Endodermal cell (in vitro differentiated cells): ENCODE data around the gene ZMAT2. TPM values are rescaled to one million over a fixed set of nuclear protein-coding genes. Genes with fewer than 3 reads are reported as not detected.
A peak's percentile ranks its signal among the peaks of the same experiment; 100 is the strongest.
"Not testable (repeated sequence)": the region's sequence is repeated elsewhere in the genome, so short reads cannot be mapped to it uniquely, and the experiment has no call there.

ENCODE experiments used
- DNase-seq: peaks from one replicate; pipeline ENCODE4 v3.0.0-alpha.2; 2017
- H3K27ac ChIP-seq: 2 replicates; pipeline ENCODE4 v1.5.1; 2013; ENCODE audit warnings: mild to moderate bottlenecking, low read depth, low read length, moderate library complexity
- H3K27me3 ChIP-seq: 2 replicates; pipeline ENCODE4 v1.6.1; 2013; ENCODE audit warnings: mild to moderate bottlenecking, low read length, moderate library complexity; ENCODE audit not compliant: insufficient read depth, control insufficient read depth, poor library complexity, severe bottlenecking
- H3K36me3 ChIP-seq: 2 replicates; pipeline ENCODE4 v1.7.0; 2013; ENCODE audit warnings: mild to moderate bottlenecking, low read length, moderate library complexity; ENCODE audit not compliant: control insufficient read depth, insufficient read depth
- H3K4me1 ChIP-seq: one replicate; pipeline ENCODE4 v1.7.0; 2013; ENCODE audit warnings: low read length; ENCODE audit not compliant: control insufficient read depth, insufficient read depth
- H3K4me3 ChIP-seq: 2 replicates; pipeline ENCODE4 v1.5.1; 2013; ENCODE audit warnings: mild to moderate bottlenecking, low read length, moderate library complexity
- H3K9ac ChIP-seq: 2 replicates; pipeline ENCODE4 v1.6.1; 2013; ENCODE audit warnings: mild to moderate bottlenecking, low read length, moderate library complexity; ENCODE audit not compliant: poor library complexity, severe bottlenecking; ENCODE audit errors: extremely low read depth
- H3K9me3 ChIP-seq: 2 replicates; pipeline ENCODE4 v1.6.1; 2013; ENCODE audit warnings: mild to moderate bottlenecking, low read length, moderate library complexity; ENCODE audit not compliant: control insufficient read depth
- H3K27ac Mint-ChIP-seq: 2 replicates; pipeline ENCODE4 v1.8.0; 2020; ENCODE audit warnings: mixed read lengths
- H3K27me3 Mint-ChIP-seq: 2 replicates; pipeline ENCODE4 v1.8.0; 2021; ENCODE audit warnings: mild to moderate bottlenecking, mixed read lengths; ENCODE audit not compliant: insufficient read depth
- H3K36me3 Mint-ChIP-seq: 2 replicates; pipeline ENCODE4 v1.8.0; 2020; ENCODE audit warnings: low read depth, mixed read lengths
- H3K4me1 Mint-ChIP-seq: 2 replicates; pipeline ENCODE4 v1.8.0; 2020; ENCODE audit warnings: mixed read lengths
- H3K4me3 Mint-ChIP-seq: 2 replicates; pipeline ENCODE4 v1.8.0; 2020; ENCODE audit warnings: mild to moderate bottlenecking, moderate library complexity, mixed read lengths
- H3K9me3 Mint-ChIP-seq: 2 replicates; pipeline ENCODE4 v1.8.0; 2020; ENCODE audit warnings: mild to moderate bottlenecking, mixed read lengths
- CTCF ChIP-seq: fragments of 200-600 bp; sonication (generic); conservative IDR thresholded peaks from 2 replicates; pipeline ENCODE4 v1.5.0; 2021; ENCODE audit warnings: antibody characterized with exemption, mild to moderate bottlenecking
- WGBS, 2 experiments: methylation state at CpG; one replicate each; pipeline versions ENCODE4 v1.1.5 to v1.1.7; 2013; ENCODE audit warnings: missing lambda C conversion rate in 2 of 2, mixed read lengths in 1 of 2; ENCODE audit not compliant: insufficient coverage in 1 of 2, insufficient read length in 1 of 2; 5-methylcytosine and 5-hydroxymethylcytosine counted together
- total RNA-seq, 2 donors: library from RNA; stranded (reverse); fragmentation: NEBNext Ultra II Directional in 1 of 2; extraction: Animal tissue kit (Norgen Biotek cat#: 25700) in 1 of 2; gene quantifications; 2 replicates in 1 of 2; 3 replicates in 1 of 2; pipeline ENCODE4 v1.2.1, GENCODE V29; 2021

The ZMAT2 gene
- total RNA-seq, 2 donors from 2014 or later = 62.6 to 73.1 TPM

GRCh38 chr5:140710899-140711552, 10.8 kb downstream of the ZMAT2 start:
- peak overlapping the region; percentile 88 for H3K27ac Mint-ChIP-seq
- Histone ChIP-seq H3K9ac (peak overlapping the region; percentile 51), H3K9me3 (no peaks in the 10 kb centered on the region), H3K4me3 (peak overlapping the region; percentile 72), H3K36me3 (peaks cover 14% of the 10 kb centered on the region), H3K4me1 (no peaks in the 10 kb centered on the region), H3K27ac (peak overlapping the region; percentile 79), H3K27me3 (no peaks in the 10 kb centered on the region)
- peaks cover 8% of the 10 kb centered on the region for H3K4me1 Mint-ChIP-seq
- H3K9me3 Mint-ChIP-seq = no peaks in the 10 kb centered on the region
- WGBS, 2 experiments = 5 to 7% methylated on average over 19 to 27 of the region's 27 CpGs
- H3K27me3 Mint-ChIP-seq = peaks cover 2% of the 10 kb centered on the region
- peaks cover 5% of the 10 kb centered on the region for H3K36me3 Mint-ChIP-seq
- TF ChIP-seq CTCF = no peak
- DNase-seq = peak; percentile 92
- H3K4me3 Mint-ChIP-seq = peak overlapping the region; percentile 70

GRCh38 chr5:140711794-140712193, 11.5 kb downstream of the ZMAT2 start:
- Mint-ChIP-seq H3K9me3 (no peaks in the 10 kb centered on the region), H3K36me3 (no peaks in the 10 kb centered on the region), H3K27me3 (peaks cover 2% of the 10 kb centered on the region), H3K27ac (no peak overlapping the region), H3K4me1 (peaks cover 8% of the 10 kb centered on the region), H3K4me3 (peak overlapping the region; percentile 70)
- H3K4me1 ChIP-seq = no peaks in the 10 kb centered on the region
- no peak for TF ChIP-seq CTCF
- peak overlapping the region; percentile 72 for H3K4me3 ChIP-seq
- 88% methylated on average over 1 of the region's 1 CpG; no CpG with 5 or more reads in 1 of the 2 experiments for WGBS, 2 experiments
- H3K9ac ChIP-seq = no peak overlapping the region
- H3K36me3 ChIP-seq = peaks cover 7% of the 10 kb centered on the region
- no peak overlapping the region for H3K27ac ChIP-seq
- no peaks in the 10 kb centered on the region for H3K27me3 ChIP-seq
- no peak for DNase-seq
- no peaks in the 10 kb centered on the region for H3K9me3 ChIP-seq

- peaks cover 2% of the 10 kb centered on the region for H3K27me3 Mint-ChIP-seq
- Histone ChIP-seq H3K4me1 (peaks cover 4% of the 10 kb centered on the region), H3K4me3 (no peak overlapping the region), H3K36me3 (no peaks in the 10 kb centered on the region), H3K27ac (no peak overlapping the region), H3K9ac (no peak overlapping the region), H3K9me3 (no peaks in the 10 kb centered on the region), H3K27me3 (no peaks in the 10 kb centered on the region)
- H3K27ac Mint-ChIP-seq = no peak overlapping the region
- TF ChIP-seq CTCF = no peak
- peaks cover 8% of the 10 kb centered on the region for H3K4me1 Mint-ChIP-seq
- H3K4me3 Mint-ChIP-seq = no peak overlapping the region
- no peaks in the 10 kb centered on the region for H3K9me3 Mint-ChIP-seq
- no peaks in the 10 kb centered on the region for H3K36me3 Mint-ChIP-seq
- DNase-seq = no peak
- WGBS, 2 experiments = 90 to 95% methylated on average over 1 of the region's 1 CpG
Observed at GRCh38 chr5:140713562-140714094, 13.4 kb downstream of the ZMAT2 start.

- H3K9ac ChIP-seq, H3K9me3 ChIP-seq, H3K27ac Mint-ChIP-seq, H3K4me3 ChIP-seq, H3K27me3 Mint-ChIP-seq, H3K4me1 Mint-ChIP-seq, H3K4me1 ChIP-seq, H3K9me3 Mint-ChIP-seq, DNase-seq, H3K4me3 Mint-ChIP-seq, H3K36me3 ChIP-seq, H3K27me3 ChIP-seq, H3K36me3 Mint-ChIP-seq, H3K27ac ChIP-seq: not testable (repeated sequence)
- WGBS, 2 experiments = 83 to 89% methylated on average over 1 to 2 of the region's 2 CpGs
Observed at GRCh38 chr5:140716238-140716637, 16.0 kb downstream of the ZMAT2 start.
